C4-2B (cell line): ENCODE data around the gene KRTAP10-5.

Experiments used
- CTCF ChIP-seq: fragments of 450-650 bp; conservative IDR thresholded peaks from 2 replicates; pipeline ENCODE4 v1.5.1; 2017; ENCODE audit warnings: mild to moderate bottlenecking
- ZFX ChIP-seq: fragments of 450-650 bp; IDR thresholded peaks from 2 replicates; pipeline ENCODE4 v1.6.1; 2017

GRCh38 chr21:44530903-44531605 is 49.4 kb downstream of the KRTAP10-5 start:
- TF ChIP-seq CTCF (no peak), ZFX (no peak)
